H9 (cell line): ENCODE results near the gene FBXL19. TPM values are rescaled to one million over a fixed set of nuclear protein-coding genes. Genes with fewer than 3 reads are reported as not detected.

Experiments used
- DNase-seq: peaks from one replicate; pipeline ENCODE4 v3.0.0-alpha.2; 2017
- H2AFZ ChIP-seq: one replicate; pipeline ENCODE4 v1.6.1; 2013; ENCODE audit warnings: mild to moderate bottlenecking, low read length, control low read depth, moderate library complexity
- H2AK5ac ChIP-seq: 2 replicates; pipeline ENCODE4 v1.6.1; 2013; ENCODE audit warnings: low read length, control low read depth, mixed read lengths; ENCODE audit not compliant: insufficient read length
- H2BK120ac ChIP-seq: one replicate; pipeline ENCODE4 v1.6.1; 2013; ENCODE audit warnings: low read depth, mild to moderate bottlenecking, low read length, control low read depth, inconsistent platforms; ENCODE audit not compliant: poor library complexity, severe bottlenecking
- H2BK12ac ChIP-seq: 2 replicates; pipeline ENCODE4 v1.6.1; 2013; ENCODE audit warnings: low read length, control low read depth, mixed read lengths, low read depth; ENCODE audit not compliant: insufficient read length
- H2BK15ac ChIP-seq: 2 replicates; pipeline ENCODE4 v1.6.1; 2013; ENCODE audit warnings: low read depth, low read length, control low read depth
- H2BK20ac ChIP-seq: one replicate; pipeline ENCODE4 v1.6.1; 2013; ENCODE audit warnings: low read depth, mild to moderate bottlenecking, low read length, control low read depth, inconsistent platforms; ENCODE audit not compliant: poor library complexity, severe bottlenecking
- H2BK5ac ChIP-seq: 2 replicates; pipeline ENCODE4 v1.6.1; 2013; ENCODE audit warnings: low read length, control low read depth, mixed read lengths; ENCODE audit not compliant: insufficient read length
- H3K14ac ChIP-seq: 2 replicates; pipeline ENCODE4 v1.6.1; 2013; ENCODE audit warnings: low read length, control low read depth; ENCODE audit not compliant: insufficient read depth
- H3K18ac ChIP-seq: 2 replicates; pipeline ENCODE4 v1.6.1; 2013; ENCODE audit warnings: low read depth, mild to moderate bottlenecking, mixed read lengths, low read length, control low read depth; ENCODE audit not compliant: insufficient read length
- H3K23ac ChIP-seq: 2 replicates; pipeline ENCODE4 v1.6.1; 2013; ENCODE audit warnings: low read length, control low read depth, mixed read lengths, low read depth; ENCODE audit not compliant: insufficient read length
- H3K23me2 ChIP-seq: 2 replicates; pipeline ENCODE4 v1.6.1; 2013; ENCODE audit warnings: low read depth, mild to moderate bottlenecking, mixed read lengths, low read length, control low read depth; ENCODE audit not compliant: insufficient read length, poor library complexity, severe bottlenecking
- H3K27ac ChIP-seq: 2 replicates; pipeline ENCODE4 v1.5.1; 2013; ENCODE audit warnings: low read length, control low read depth, mixed read lengths, low read depth; ENCODE audit not compliant: insufficient read length
- H3K27me3 ChIP-seq: 2 replicates; pipeline ENCODE4 v1.6.1; 2013; ENCODE audit warnings: low read length, control low read depth, inconsistent platforms; ENCODE audit not compliant: insufficient read depth
- H3K4ac ChIP-seq: 2 replicates; pipeline ENCODE4 v1.6.1; 2013; ENCODE audit warnings: low read depth, mild to moderate bottlenecking, control low read depth, inconsistent platforms, low read length, moderate library complexity
- H3K4me1 ChIP-seq: 2 replicates; pipeline ENCODE4 v1.6.1; 2013; ENCODE audit warnings: low read length, control low read depth, inconsistent platforms; ENCODE audit not compliant: insufficient read depth
- H3K4me2 ChIP-seq: 2 replicates; pipeline ENCODE4 v1.6.1; 2013; ENCODE audit warnings: low read length, control low read depth, mixed read lengths; ENCODE audit not compliant: insufficient read length, insufficient read depth
- H3K56ac ChIP-seq: 2 replicates; pipeline ENCODE4 v1.6.1; 2013; ENCODE audit warnings: low read depth, mild to moderate bottlenecking, mixed read lengths, low read length, control low read depth; ENCODE audit not compliant: insufficient read length
- H3K79me1 ChIP-seq: 2 replicates; pipeline ENCODE4 v1.6.1; 2013; ENCODE audit warnings: low read depth, mild to moderate bottlenecking, moderate library complexity, low read length, control low read depth, inconsistent platforms; ENCODE audit not compliant: insufficient read depth, poor library complexity, severe bottlenecking
- H3K79me2 ChIP-seq: 2 replicates; pipeline ENCODE4 v1.6.1; 2013; ENCODE audit warnings: low read length, control low read depth, inconsistent platforms; ENCODE audit not compliant: insufficient read depth
- H3K9ac ChIP-seq: 2 replicates; pipeline ENCODE4 v1.6.1; 2013; ENCODE audit warnings: low read length, control low read depth, mixed read lengths; ENCODE audit not compliant: insufficient read length; ENCODE audit errors: extremely low read depth
- H3K9me3 ChIP-seq: one replicate; pipeline ENCODE4 v1.6.1; 2013; ENCODE audit warnings: low read depth, low read length, inconsistent platforms; ENCODE audit not compliant: control insufficient read depth
- H3T11ph ChIP-seq: one replicate; pipeline ENCODE4 v1.6.1; 2013; ENCODE audit warnings: mild to moderate bottlenecking, low read length, control low read depth, inconsistent platforms
- H4K20me1 ChIP-seq: one replicate; pipeline ENCODE4 v1.6.1; 2013; ENCODE audit not compliant: control insufficient read depth, insufficient read length, insufficient read depth
- H4K5ac ChIP-seq: 2 replicates; pipeline ENCODE4 v1.6.1; 2013; ENCODE audit warnings: low read depth, mild to moderate bottlenecking, mixed read lengths, low read length, control low read depth; ENCODE audit not compliant: insufficient read length
- H4K8ac ChIP-seq: replicated peaks from 2 replicates; pipeline ENCODE4 v1.6.1; 2013; ENCODE audit warnings: low read length, control low read depth, mixed read lengths, low read depth; ENCODE audit not compliant: insufficient read length
- H4K91ac ChIP-seq: 2 replicates; pipeline ENCODE4 v1.6.1; 2013; ENCODE audit warnings: low read depth, mild to moderate bottlenecking, moderate library complexity, mixed read lengths, low read length, control low read depth; ENCODE audit not compliant: insufficient read length
- H3K27ac Mint-ChIP-seq, 3 experiments: 2 replicates in 2 of 3; 3 replicates in 1 of 3; pipeline ENCODE4 v1.8.0; 2020 to 2021; ENCODE audit warnings: mixed read lengths in 3 of 3, mild to moderate bottlenecking in 1 of 3, moderate library complexity in 1 of 3
- H3K27me3 Mint-ChIP-seq: 2 replicates; pipeline ENCODE4 v1.8.0; 2021; ENCODE audit warnings: low read depth, mild to moderate bottlenecking, moderate library complexity, mixed read lengths
- H3K36me3 Mint-ChIP-seq, 3 experiments: 2 replicates in 2 of 3; 3 replicates in 1 of 3; pipeline ENCODE4 v1.8.0; 2020 to 2021; ENCODE audit warnings: low read depth in 3 of 3, mixed read lengths in 3 of 3; ENCODE audit not compliant: insufficient read depth in 1 of 3
- H3K4me1 Mint-ChIP-seq, 2 experiments: 2 replicates each; pipeline ENCODE4 v1.8.0; 2020; ENCODE audit warnings: mixed read lengths in 2 of 2
- H3K4me3 Mint-ChIP-seq, 2 experiments: 2 replicates in 1 of 2; 3 replicates in 1 of 2; pipeline ENCODE4 v1.8.0; 2020 to 2021; ENCODE audit warnings: mild to moderate bottlenecking in 2 of 2, mixed read lengths in 2 of 2, moderate library complexity in 1 of 2
- H3K9me3 Mint-ChIP-seq, 2 experiments: 2 replicates in 1 of 2; 3 replicates in 1 of 2; pipeline ENCODE4 v1.8.0; 2020; ENCODE audit warnings: mild to moderate bottlenecking in 2 of 2, mixed read lengths in 2 of 2, moderate library complexity in 1 of 2
- WGBS: extraction: QIAGEN DNeasy Blood & Tissue Kit; methylation state at CpG from one replicate; pipeline ENCODE4 v1.1.7; 2013; ENCODE audit warnings: missing lambda C conversion rate, low lambda C conversion rate, mixed read lengths; ENCODE audit not compliant: insufficient read length; ENCODE audit errors: extremely low coverage; 5-methylcytosine and 5-hydroxymethylcytosine counted together
- total RNA-seq: library from RNA; stranded (reverse); gene quantifications from 2 replicates; pipeline ENCODE4 v1.2.1, GENCODE V29; 2021
- TF ChIP-seq, protein P1 (sequence below): fragments of 200-600 bp; sonication (generic); conservative IDR thresholded peaks from 3 replicates; pipeline ENCODE4 v1.8.0; 2021; ENCODE audit warnings: antibody characterized with exemption, mild to moderate bottlenecking

FBXL19 gene
- total RNA-seq, 1 experiment from 2014 or later = 66.8 TPM

DNA sequence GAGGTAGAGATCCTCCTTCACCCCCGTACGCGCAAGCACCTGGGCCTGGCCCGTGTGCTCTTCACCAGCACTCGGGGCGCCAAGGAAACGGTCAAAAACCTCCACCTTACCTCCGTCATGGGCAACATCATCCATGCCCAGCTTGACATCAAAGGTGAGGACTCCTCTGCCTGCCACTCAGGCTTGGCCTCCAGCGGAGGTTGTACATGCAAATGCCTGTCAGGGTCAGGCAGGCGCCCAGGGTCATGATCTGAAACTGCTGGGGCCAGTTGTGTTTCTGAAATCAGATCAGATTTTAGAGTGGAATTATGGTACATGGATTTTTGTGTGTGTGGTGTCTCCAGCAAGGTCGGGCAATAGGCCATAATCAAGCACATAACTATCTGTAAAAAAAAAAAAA is 38.0 kb downstream of the FBXL19 start:
- no peak overlapping the region for H2AFZ ChIP-seq
- H3K4me1 ChIP-seq = no peaks in the 10 kb centered on the region
- H3K9me3 ChIP-seq = no peaks in the 10 kb centered on the region
- DNase-seq = no peak
- H3K27me3 Mint-ChIP-seq = no peaks in the 10 kb centered on the region
- no peak overlapping the region for H3K9ac ChIP-seq
- H3K27ac ChIP-seq = no peak overlapping the region
- no peaks in the 10 kb centered on the region; the same call in 1 of the 2 replicates for H3K79me2 ChIP-seq
- H3K23me2 ChIP-seq = no peaks in the 10 kb centered on the region
- no peak overlapping the region for H3K18ac ChIP-seq
- H2BK120ac ChIP-seq = no peak overlapping the region
- H4K8ac ChIP-seq = no peak overlapping the region
- no peak overlapping the region for H3K4me3 Mint-ChIP-seq
- no peak overlapping the region for H4K5ac ChIP-seq
- no peaks in the 10 kb centered on the region for H3K27me3 ChIP-seq
- no peak overlapping the region for H3K27ac Mint-ChIP-seq
- no peaks in the 10 kb centered on the region for H3K9me3 Mint-ChIP-seq
- no peak overlapping the region for H3K14ac ChIP-seq
- TF ChIP-seq, protein P1, sequence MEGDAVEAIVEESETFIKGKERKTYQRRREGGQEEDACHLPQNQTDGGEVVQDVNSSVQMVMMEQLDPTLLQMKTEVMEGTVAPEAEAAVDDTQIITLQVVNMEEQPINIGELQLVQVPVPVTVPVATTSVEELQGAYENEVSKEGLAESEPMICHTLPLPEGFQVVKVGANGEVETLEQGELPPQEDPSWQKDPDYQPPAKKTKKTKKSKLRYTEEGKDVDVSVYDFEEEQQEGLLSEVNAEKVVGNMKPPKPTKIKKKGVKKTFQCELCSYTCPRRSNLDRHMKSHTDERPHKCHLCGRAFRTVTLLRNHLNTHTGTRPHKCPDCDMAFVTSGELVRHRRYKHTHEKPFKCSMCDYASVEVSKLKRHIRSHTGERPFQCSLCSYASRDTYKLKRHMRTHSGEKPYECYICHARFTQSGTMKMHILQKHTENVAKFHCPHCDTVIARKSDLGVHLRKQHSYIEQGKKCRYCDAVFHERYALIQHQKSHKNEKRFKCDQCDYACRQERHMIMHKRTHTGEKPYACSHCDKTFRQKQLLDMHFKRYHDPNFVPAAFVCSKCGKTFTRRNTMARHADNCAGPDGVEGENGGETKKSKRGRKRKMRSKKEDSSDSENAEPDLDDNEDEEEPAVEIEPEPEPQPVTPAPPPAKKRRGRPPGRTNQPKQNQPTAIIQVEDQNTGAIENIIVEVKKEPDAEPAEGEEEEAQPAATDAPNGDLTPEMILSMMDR = no peak
- H2BK5ac ChIP-seq = no peak overlapping the region
- H3K56ac ChIP-seq = no peak overlapping the region
- peaks cover 51 to 75% (median 70%) of the 10 kb centered on the region in 3 experiments for H3K36me3 Mint-ChIP-seq
- WGBS = no CpG with 5 or more reads among the region's 11 CpGs
- H3T11ph ChIP-seq = no peak overlapping the region
- H4K20me1 ChIP-seq = no peaks in the 10 kb centered on the region
- no peak overlapping the region for H3K23ac ChIP-seq
- H3K4me2 ChIP-seq = no peak overlapping the region
- H4K91ac ChIP-seq = no peak overlapping the region
- H2BK20ac ChIP-seq = no peak overlapping the region
- peaks cover 4% of the 10 kb centered on the region for H3K79me1 ChIP-seq
- H2AK5ac ChIP-seq = no peak overlapping the region
- no peak overlapping the region for H2BK12ac ChIP-seq
- peaks cover 4 to 10% of the 10 kb centered on the region in 2 experiments for H3K4me1 Mint-ChIP-seq
- H2BK15ac ChIP-seq = no peak overlapping the region
- no peak overlapping the region for H3K4ac ChIP-seq
